Head of caudate nucleus (tissue), 42 donors: Measurements from ENCODE around the gene SNURF.
"Not testable (repeated sequence)": the region's sequence is repeated elsewhere in the genome, so short reads cannot be mapped to it uniquely, and the experiment has no call there.

Source experiments
- DNase-seq, 42 donors: peaks; one replicate each; pipeline versions ENCODE4 v3.0.0 to v3.0.0-alpha.2; 2020 to 2021; ENCODE audit warnings: mixed read lengths in 7 of 42
- intact Hi-C: fragments of 100-400 bp; cut with DNase I; formaldehyde crosslinking; loops from one replicate; pipeline ENCODE4 v1.15.0; 2022

SNURF gene, protein sequence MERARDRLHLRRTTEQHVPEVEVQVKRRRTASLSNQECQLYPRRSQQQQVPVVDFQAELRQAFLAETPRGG

DNA sequence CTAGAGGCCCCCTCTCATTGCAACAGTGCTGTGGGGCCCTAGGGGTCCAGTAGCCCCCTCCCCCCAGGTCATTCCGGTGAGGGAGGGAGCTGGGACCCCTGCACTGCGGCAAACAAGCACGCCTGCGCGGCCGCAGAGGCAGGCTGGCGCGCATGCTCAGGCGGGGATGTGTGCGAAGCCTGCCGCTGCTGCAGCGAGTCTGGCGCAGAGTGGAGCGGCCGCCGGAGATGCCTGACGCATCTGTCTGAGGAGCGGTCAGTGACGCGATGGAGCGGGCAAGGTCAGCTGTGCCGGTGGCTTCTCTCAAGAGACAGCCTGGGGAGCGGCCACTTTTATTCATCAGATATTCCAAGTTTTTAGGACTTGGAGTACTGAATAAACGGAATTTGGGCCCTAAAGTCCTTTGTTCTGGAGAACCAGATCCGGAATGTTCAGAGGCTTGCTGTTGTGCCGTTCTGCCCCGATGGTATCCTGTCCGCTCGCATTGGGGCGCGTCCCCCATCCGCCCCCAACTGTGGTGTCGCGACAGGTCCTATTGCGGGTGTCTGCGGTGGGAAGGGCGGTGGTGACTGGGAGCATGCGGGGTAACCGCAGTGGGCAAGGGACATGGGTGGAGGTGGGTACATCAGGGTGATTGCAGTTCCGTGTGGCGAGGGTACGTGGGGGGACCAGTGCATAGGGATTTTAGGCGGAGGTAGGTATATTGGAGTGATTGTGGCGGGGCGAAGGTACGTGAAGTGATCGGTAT is at the start of gene SNURF, which contains the start of gene SNRPN:
Gene SNURF (plus strand): TSS at position 205 of the 748 bp plus-strand sequence. CDS start 62 bp downstream, at position 267.
Gene SNRPN (plus strand): TSS at position 205 of the 748 bp plus-strand sequence. CDS start 19,467 bp downstream, outside the sequence.
- peak; percentile 44 to 90 (median 79) for DNase-seq
- intact Hi-C loops = loop anchor here (10.0 kb wide), 1 partner anchor 480 kb away; the partner anchor contains the start of gene UBE3A

DNA sequence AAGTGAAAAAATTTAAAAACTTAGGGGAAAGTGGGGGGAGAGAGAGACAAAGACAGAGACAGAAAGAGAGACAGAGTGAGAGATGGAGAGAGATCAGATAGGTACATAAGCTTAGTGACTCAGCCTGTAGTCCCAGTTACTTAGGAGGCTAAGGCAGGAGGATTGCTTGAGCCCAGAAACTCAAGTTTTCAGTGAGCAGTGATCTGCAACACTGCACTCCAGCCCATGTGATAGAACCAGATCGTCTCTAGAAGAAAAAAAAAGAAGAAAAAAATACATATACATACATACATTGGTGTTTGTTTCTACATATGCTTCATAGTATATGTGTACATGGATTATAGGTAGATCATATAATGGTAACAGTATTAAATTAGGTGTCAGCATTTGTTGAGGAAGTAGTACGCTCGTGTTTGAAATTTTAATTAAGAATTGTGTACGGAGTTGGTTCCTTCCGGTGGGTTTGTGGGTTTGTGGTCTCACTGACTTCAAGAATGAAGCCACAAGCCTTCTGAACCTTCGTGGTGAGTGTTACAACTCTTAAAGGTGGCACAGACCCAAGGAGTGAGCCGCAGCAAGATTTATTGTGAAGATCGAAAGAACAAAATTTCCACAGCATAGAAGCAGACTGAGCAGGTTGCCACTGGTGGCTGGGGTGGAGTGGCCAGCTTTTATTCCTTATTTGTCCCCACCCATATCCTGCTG is 38.3 kb upstream of the SNURF start:
- DNase-seq = no peak
- intact Hi-C loops = no loop called here

DNA sequence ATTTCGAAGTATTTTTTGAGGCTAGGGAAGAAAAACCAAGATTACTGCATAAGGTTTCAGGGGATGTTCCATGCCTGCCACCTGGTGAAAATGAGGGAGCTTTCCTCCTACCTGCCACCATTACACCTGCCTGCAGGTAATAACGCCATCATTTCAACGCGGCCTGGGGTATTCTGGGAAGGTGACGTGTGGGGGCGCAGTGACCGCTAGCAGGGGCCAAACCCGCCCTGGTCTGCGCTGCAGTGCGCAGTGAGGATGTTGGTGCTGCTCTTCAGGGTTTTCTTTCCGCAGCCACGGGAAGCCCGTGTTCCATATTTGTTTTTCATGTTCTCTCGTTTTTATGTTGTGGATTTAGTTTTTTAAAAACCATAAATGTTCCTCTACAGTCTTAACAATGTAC is 37.4 kb upstream of the SNURF start:
- DNase-seq = no peak
- intact Hi-C loops = no loop called here

DNA sequence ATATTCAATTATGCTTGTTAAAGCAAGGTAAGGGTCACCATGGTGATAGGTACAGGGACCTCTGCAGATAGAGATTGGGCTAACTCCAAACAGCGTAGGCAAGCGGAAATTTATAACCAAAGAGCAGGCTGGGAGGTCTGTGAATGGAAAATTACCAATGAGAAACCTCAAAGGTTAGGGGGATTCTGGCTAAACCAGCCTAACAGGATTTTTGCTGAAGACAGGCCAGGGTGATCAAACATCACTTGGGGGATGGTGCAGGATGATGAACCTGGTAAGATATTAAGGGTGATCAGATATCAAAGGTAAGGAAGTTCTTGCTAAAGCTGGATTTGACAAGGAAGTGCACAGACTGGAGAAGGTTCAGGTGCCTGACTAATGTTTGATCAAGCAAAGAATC is 35.3 kb upstream of the SNURF start:
- intact Hi-C loops = no loop called here
- DNase-seq = no peak

DNA sequence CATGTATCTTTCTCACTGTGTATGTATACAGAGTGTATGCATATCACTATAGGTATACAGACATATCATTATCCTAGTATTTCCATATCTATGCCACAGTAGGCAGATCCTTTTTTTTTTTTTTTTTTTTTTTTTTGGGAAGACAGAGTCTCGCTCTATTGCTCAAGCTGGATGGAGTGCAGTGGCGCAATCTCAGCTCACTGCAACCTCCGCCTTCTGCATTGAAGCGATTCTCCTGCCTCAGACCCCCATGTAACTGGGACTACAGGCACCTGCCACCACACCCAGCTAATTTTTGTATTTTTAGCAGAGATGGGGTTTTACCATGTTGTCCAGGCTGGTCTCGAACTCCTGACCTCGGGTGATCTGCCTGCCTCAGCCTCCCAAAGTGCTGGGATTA is 32.0 kb upstream of the SNURF start:
- not testable (repeated sequence) for DNase-seq

DNA sequence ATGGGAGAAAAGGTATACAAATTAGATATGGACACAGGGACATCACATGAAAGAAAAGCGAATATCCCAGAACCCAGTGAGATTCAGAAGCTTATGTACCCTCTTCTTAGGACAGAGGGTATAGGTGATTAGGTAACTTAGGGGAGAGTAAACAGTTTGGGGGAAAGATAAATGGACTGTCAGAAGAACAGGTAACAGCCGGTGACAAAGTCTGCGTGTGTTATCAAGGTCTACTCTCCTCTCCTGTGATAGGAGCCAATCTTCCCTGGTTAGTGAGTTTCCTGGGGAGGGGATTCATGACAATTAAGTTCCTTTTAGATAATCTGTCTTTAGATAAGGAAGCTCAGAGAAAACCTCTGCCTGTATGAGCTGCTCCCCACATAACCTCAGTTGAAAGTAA is 30.6 kb upstream of the SNURF start:
- intact Hi-C loops = no loop called here
- no peak for DNase-seq

More for the DNA sequence above, 32.0 kb upstream of the SNURF start:
- intact Hi-C loops = not testable (repeated sequence)

DNA sequence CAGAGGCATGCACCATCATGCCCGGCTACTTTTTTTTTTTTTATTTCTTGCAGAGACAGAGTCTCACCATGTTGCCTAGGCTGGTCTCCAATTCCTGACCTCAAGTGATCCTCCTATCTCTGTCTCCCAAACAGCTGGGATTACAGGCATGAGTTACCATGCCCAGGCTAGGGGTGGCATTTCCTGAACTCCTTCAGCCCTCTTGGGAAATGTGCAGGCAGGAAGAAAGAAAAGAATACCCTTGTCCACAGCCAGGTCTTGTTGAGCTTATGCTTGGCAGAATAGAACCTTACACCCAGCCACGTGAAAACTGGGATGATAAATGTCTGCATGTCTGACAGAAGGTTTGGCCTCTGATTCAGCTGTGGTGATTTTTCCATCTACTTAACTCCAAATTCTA is 30.2 kb upstream of the SNURF start:
- intact Hi-C loops = no loop called here

DNA sequence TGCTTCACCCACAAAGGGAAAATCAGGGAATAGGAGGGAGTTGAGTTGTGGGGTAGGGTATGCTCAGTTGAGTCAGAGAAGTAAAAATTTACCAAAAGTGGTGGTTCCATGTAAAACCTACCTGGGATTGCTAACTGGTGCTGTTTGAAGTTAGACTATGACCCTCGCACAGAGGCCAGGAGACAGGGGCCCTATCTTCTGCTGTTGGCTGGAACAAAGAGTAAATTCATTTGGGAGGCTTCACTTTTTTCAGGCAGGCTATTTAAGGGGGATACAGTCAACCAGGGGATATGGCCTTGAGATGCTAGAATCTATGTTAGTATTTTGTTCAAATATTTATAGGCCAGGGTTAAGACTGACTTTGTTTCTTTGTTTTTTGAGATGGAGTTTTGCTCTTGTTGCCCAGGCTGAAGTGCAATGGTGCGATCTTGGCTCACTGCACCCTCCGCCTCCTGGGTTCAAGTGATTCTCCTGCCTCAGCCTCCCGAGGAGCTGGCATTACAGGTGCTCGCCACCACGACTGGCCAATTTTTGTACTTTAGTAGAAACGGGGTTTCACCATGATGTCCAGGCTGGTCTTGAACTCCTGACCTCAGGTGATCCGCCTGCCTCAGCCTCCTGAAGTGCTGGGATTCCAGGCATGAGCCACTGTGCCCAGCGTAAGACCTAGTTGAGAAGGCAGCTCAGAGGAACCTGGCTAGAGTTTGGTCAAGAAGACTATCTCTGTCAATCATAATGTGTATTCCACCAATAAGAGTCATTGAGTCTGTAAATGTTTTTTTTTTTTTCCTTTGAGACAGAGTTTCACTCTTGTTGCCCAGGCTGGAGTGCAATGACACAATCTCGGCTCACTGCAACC is 22.7 kb upstream of the SNURF start:
- intact Hi-C loops, DNase-seq: not testable (repeated sequence)

More for the DNA sequence above, 30.2 kb upstream of the SNURF start:
- no peak for DNase-seq

DNA sequence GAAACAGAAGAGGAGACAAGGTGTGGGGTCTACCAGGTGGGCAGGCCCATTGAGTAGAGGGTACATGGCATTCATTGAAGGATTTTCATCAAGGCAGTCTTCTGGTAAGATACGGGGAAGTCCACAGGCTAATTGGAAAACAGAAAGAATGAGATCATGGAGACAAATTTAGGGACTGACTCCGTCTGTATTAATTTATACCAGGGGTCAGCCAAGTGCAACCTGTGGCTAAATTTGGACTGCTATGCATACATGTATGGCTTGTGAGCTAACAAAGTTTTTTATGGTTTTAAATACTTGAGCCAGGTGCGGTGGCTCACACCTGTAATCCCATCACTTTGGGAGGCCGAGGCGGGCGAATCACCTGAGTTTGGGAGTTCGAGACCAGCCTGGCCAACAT is 21.1 kb upstream of the SNURF start:
- DNase-seq = no peak
- intact Hi-C loops = no loop called here

DNA sequence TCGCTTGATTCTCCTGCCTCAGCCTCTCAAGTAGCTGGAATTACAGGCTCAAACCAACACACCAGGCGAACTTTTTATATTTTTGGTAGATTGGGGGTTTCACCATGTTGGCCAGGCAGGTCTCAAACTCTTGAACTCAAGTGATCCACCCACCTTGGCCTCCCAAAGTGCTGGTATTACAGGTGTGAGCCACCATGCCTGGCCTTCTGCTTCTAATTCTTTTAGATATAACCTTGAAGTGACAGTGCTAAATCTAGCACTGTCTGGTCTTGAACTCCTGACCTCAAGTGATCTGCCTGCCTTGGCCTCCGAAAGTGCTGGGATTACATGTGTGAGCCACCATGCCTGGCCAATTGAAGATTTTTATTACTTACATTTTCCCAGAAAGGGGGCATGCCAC is 16.6 kb upstream of the SNURF start:
- intact Hi-C loops, DNase-seq: not testable (repeated sequence)

DNA sequence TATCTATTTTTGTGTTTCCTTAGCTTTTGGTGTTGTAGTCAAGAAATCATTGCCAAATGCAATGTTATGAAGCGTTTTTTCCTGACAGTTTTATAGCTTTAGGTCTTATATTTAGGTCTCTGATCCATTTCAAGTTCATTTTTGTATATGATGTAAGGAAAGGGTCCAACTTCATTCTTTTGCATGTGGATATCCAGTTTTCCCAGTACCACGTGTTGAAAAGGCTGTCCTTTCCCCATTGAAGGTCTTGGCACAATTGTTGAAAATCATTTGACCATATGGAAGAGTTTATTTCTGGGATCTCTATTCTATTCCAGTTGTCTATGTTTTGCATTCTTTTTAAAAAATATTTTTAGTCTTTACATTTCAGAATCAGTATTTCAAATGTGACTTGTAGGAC is 14.6 kb upstream of the SNURF start:
- intact Hi-C loops = no loop called here
- DNase-seq = no peak

DNA sequence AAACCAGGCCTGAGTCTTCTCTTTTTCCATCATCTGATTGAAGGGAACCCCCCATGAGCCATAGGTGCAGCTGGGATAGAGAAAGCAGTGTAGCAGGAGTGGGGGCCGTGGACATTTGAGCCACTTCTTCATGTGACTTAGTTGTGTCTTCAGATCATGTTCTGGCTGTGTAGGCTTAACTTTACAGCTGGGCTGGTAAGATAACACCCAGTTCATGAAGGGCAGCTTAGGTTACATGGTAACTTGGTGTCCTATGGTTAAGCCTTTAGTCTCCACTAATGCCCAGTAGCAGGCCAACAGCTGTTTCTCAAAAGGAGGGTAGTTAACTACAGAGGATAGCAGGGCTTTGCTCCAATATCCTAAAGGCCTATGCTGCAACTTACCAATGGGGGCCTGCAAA is 11.4 kb upstream of the SNURF start:
- intact Hi-C loops = no loop called here

DNA sequence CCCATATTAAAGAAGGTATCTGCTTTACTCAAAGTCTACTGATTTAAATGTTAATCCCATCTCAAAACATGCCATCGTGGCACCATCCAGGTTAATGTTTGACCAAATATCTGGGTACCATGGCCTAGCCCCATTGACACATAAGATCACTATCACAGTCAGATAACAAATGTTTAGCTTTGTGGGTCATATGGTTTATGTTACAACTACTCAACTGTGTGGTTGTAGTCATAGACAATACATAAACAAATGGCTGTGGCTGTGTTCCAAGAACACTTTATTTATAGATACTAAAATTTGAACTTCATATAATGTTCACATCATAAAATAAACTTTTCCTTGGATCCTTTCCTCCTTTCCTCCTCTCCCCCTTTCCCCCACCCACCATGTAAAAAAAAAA is 9.8 kb upstream of the SNURF start:
- DNase-seq = no peak
- intact Hi-C loops = no loop called here

More for the DNA sequence above, 11.4 kb upstream of the SNURF start:
- no peak for DNase-seq

DNA sequence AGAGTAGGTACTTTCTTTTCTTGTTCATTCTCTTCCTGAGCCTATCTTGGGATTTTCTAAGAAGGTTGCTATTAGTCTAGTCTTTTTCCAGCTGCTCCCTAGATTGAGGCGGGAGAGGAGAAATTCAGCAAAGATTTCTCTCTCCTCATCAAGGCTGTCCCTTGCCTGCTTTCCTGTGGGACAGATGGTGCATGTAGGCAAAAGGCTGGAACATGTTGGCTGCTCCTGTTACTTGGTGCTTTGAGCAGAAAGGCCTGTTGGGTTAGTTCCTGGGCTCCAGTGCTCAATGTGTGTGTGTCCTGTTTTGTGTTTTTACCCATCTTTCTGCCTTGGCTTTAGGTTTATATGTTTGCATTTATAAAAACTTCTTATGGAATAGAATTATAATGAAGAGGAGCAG is 9.1 kb upstream of the SNURF start:
- intact Hi-C loops = no loop called here
- DNase-seq = no peak

DNA sequence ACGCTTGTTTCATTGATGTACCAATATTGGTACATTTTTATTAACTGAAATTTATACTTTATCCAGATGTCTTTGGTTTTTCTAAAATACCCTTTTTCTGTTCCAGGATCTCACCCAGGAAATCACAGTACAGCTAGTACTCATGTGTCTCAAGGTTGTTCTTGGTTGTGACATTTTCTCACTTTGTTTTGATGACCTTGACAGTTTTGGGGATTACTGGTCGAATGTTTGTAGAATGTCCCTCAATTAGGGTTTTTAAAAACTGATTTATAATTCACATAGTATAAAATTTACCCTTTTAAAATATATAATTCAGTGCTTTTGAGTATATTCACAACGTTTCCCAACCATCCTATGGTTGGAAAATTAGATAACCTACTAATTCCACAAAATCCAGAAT is 6.3 kb upstream of the SNURF start:
- intact Hi-C loops = no loop called here
- no peak for DNase-seq

DNA sequence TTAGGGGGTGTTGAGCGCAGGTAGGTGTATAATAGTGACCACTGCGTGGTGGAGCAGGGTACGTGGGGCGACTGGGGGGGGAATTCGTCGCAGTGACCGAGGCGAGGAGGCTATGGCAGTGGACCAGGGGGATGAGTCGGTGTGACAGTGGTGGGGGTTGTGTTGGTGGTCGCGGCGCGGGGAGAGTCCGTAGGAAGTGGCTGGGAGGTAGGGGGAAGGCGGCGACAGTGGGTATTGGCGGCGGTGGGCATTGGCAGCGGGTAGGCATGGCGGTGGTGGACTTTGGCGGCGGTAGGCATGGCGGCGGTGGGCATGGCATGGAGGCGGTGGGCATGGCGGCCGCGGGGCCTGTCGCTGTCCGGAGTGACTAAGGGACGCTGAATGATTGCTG is 739 bp downstream of the SNURF start:
- DNase-seq = peak in 20 of 42 donors; percentile 6 to 50 (median 22)
- intact Hi-C loops = loop anchor here (10.0 kb wide), 1 partner anchor 479 kb away; the partner anchor contains the start of gene UBE3A

DNA sequence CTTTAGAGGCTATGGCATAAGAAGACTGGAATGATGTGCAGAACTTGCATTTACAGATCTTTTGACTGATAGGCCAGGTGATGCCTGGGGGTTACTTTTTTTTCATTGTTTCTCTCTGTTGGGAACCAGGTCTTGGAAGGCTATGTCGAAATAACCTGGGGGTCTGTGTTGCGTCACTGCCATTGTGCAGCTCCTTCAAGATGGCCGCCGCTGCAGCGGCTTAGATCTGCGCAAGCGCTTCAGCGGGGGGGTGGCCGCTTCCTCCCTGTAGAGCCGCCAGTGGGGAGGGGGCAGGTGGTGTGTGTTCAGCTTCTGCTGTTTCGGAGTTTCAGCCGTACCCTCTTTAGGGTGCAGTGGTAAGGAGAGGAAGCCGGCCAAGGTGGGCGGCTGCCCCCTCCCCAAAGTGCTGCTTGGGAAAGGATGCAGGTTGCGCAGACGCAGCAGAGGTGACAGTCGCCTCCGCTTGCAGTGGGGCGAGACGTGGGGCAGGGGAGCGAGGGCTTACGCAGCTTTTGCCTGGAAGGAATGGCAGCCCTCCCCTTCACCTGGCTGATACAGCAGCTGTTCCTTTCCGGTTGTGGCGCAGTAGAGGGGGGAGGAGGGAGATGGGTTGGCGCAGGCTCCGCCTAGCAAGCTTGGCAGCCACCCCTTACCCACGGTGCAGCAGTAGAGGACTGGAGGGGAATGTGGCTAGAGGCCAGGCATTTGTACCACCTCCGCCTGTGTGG is 1.5 kb downstream of the SNURF start:
- DNase-seq = peak; percentile 48 to 89 (median 77)
- intact Hi-C loops = loop anchor here (10.0 kb wide), 1 partner anchor 479 kb away; the partner anchor contains the start of gene UBE3A

DNA sequence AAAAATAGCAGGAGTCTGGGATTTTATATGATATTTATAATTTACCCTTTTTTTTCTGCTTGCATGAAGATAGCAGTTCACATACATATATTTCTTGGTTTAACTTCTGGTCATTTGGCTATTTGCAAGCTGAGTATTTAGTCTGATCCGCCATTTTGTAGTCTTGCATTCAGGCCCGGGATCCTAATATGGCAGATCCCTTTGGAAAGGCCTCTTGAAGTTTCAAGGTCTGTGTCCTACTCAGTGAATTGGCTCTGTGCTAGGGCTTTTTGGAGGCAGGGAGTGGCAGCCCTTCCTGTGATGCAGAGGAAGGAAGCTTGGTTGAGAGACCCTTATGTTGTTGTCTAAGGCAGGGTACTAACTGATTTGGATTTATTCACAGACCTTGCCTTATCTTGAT is 2.9 kb downstream of the SNURF start:
- DNase-seq = no peak
- intact Hi-C loops = loop anchor here (10.0 kb wide), 1 partner anchor 477 kb away; the partner anchor contains the start of gene UBE3A
